Heart left ventricle (tissue), 13 donors: ENCODE data around the gene SHANK3.

Experiments
- CTCF ChIP-seq, 12 donors: fragments of 200-600 bp; sonication (generic) in 4 of 12; IDR thresholded peaks; one replicate each; pipeline versions ENCODE4 v1.5.0 to v1.8.0; 2018 to 2022; ENCODE audit warnings: antibody characterized with exemption in 12 of 12, mild to moderate bottlenecking in 5 of 12
- POLR2A ChIP-seq, 2 donors: fragments of 450-650 bp; IDR thresholded peaks; one replicate each; pipeline ENCODE4 v1.6.1; 2017; ENCODE audit warnings: antibody characterized with exemption in 2 of 2, mild to moderate bottlenecking in 2 of 2, moderate library complexity in 2 of 2
- donor health status: ischemic (EF 13 %, LVEDD 7.1; RV severe dilation, severe dysfunction).
- donor health status: DM: no; HTN: yes; CAD: no.
- donor health status: DM: no; HTN: no; CAD: no.
- donor health status: ischemic (EF 25% LVEDD 6.9; RV normal size, moderate dysfunction).
- donor health status: ischemic (EF 25% LVEDD 5.7; RV mildly dilated, moderate dysfunction).
- donor health status: ischemic (EF 35%, LVEDD 5.7; RV mildly dilated, moderate dysfunction).
- donor health status: nonischemic (EF 11% LVEDD 7.7; RV severe dilation, severe dysfunction).
- donor health status: DM: yes; HTN: yes; CAD: no.
- donor health status: PGD.
- donor health status: ischemic (EF 29% LVEDD 5.4; RV normal size, mild dysfunction).
- donor health status: nonischemic (EF 23%, LVEDD 6.1; RV moderate dilation, normal function).

- TF ChIP-seq CTCF (IDR thresholded peaks at IDR 0.05): no peak
- TF ChIP-seq POLR2A (IDR thresholded peaks at IDR 0.05): no peak
These were observed 27.9 kb downstream of the SHANK3 start for GRCh38 chr22:50700387-50701075.
